DLD1 (cell line): ENCODE data around the gene SMYD3.

ENCODE experiments used
- in situ Hi-C: cut with HindIII; loops from 2 replicates; pipeline ENCODE4 v1.10.0; 2017; ENCODE audit warnings: low sequenced_read_pairs

SMYD3 gene

GRCh38 chr1:245937316-245938045 is 569.6 kb downstream of the SMYD3 start:
- in situ Hi-C loops, result no loop called here

GRCh38 chr1:245934409-245934808 is 572.7 kb downstream of the SMYD3 start:
- in situ Hi-C loops, result no loop called here

DNA sequence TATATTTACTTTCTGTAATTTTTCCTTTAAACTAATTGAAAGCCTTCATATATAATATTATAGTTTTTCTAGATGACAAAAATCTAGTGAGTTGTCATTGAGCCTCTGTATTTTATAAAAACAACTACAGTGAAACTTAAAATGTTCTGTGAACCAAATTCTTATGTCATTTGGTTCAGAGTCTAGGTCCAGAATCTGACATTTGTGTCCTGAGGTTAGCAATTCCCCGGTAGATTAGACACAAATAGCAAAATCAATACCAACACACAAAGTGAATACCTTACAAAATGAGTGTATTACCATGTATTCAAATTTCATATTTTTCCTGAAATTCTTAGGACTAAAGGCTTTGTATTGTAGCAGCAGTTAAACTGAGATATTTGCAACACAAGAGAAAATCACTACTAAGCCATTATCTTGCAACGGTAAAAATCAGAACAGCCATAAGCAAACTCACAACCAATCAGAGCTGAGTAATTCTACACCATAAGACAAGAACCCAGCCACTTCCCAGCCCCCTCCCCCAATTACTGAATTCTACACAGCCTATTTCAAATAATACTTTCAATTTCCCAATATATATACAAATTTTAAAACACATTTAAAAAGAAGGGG is 573.5 kb downstream of the SMYD3 start:
- in situ Hi-C loops, result no loop called here

- in situ Hi-C loops, result no loop called here
Observed at GRCh38 chr1:245932302-245932972, 574.6 kb downstream of the SMYD3 start.

- in situ Hi-C loops, result no loop called here
Observed at GRCh38 chr1:245931450-245931849, 575.6 kb downstream of the SMYD3 start.

- in situ Hi-C loops, result no loop called here
Observed at GRCh38 chr1:245929224-245929623, 577.9 kb downstream of the SMYD3 start.

- in situ Hi-C loops, result no loop called here
Observed at GRCh38 chr1:245926888-245927287, 580.2 kb downstream of the SMYD3 start.

GRCh38 chr1:245923215-245923614 is 583.9 kb downstream of the SMYD3 start:
- in situ Hi-C loops, result no loop called here

- in situ Hi-C loops, result no loop called here
Observed at GRCh38 chr1:245921417-245921816, 585.7 kb downstream of the SMYD3 start.

GRCh38 chr1:245917403-245917802 is 589.7 kb downstream of the SMYD3 start:
- in situ Hi-C loops, result no loop called here

DNA sequence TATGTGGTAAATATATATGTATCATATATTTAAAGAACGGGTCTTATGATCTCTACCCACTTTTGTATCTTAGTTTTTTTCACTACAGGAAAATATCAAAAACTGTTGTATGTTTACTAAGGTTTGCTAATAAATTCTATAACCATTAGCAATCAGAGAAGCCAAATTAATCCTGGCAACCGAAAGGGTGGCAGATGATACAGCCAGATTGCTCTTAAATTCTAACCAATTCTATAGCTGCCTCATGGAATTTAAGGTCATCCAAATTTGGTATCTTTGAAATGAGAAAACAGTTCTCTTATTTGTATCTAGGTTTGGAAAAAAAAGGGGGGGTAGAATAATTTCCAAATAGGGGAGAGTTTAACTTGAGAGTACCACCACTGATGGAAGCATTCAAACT is 591.2 kb downstream of the SMYD3 start:
- in situ Hi-C loops, result no loop called here

DNA sequence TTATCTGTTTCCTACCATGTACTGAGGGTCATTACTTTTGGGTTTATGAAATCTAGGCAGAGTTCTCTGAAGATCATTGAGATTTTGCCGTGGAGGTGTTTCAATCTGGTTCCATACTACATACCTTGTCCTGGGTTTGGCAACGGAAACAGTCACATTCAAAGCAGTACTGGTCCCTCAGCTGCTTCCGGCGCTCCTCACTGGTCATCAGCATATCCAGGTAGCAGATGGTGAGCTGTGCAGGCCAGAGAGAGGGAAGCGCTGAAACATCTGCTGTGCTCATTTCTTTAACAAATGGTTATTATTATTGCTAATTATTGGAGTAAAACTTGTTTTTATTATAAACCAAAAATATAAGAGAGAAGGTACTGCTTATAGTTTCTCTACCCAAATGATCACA is 591.7 kb downstream of the SMYD3 start:
- in situ Hi-C loops, result no loop called here

DNA sequence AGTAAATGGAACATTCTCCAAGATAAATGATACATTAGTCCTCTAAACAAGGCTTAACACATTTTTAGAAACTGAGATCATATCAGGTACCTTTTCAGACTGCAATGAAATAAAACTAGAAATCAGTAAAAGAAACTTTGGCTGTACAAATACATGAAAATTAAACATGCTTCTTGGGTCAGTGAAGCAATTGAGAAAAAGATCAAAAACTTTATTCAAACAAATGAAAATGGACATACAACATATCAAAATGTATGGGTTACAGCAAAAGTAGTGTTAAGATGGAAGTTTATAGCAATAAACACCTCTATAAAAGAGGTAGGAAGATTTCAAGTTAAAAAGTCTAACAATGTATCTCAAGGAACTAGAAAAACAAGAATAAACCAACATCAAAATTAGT is 598.5 kb downstream of the SMYD3 start:
- in situ Hi-C loops, result no loop called here

- in situ Hi-C loops, result no loop called here
Observed at GRCh38 chr1:245906207-245906606, 600.9 kb downstream of the SMYD3 start.

DNA sequence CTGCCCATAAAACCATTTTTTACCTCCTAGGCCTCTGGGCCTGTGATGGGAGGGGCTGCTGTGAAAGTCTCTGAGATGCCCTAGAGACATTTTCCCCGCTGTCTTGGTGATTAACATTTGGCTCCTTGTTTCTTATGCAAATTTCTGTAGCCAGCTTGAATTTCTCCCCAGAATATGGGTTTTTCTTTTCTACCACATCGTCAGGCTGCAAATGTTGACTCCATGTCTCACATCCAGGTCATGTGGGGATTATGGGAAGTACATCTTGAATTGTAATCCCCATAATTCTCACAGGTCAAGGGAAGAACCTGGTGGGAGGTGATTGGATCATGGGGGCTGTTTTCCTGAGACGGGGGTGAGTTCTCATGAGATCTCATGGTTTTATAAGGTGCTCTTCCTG is 603.2 kb downstream of the SMYD3 start:
- in situ Hi-C loops, result no loop called here

DNA sequence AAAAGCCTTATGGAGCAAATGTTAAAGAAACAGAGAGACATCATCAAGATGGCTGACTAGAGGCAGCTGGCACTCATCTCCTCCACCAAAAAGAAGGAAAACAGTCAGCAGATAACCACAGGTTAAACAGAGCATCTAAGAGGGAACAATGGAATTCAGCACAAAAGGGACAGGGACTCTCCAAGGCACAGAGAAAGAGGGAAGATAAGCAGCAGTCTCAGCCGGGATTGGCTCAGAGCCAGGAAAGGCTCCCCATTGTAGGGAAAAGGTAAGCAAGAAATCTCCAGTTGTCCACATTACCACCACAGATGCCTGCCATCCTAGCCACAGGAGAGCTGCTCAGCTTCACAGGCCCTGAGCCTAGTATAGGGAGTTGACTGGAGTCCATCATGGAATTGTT is 605.5 kb downstream of the SMYD3 start:
- in situ Hi-C loops, result no loop called here

GRCh38 chr1:245901037-245901436 is 606.0 kb downstream of the SMYD3 start:
- in situ Hi-C loops, result no loop called here

GRCh38 chr1:245898581-245898980 is 608.5 kb downstream of the SMYD3 start:
- in situ Hi-C loops, result no loop called here

- in situ Hi-C loops, result no loop called here
Observed at GRCh38 chr1:245896258-245896657, 610.8 kb downstream of the SMYD3 start.

DNA sequence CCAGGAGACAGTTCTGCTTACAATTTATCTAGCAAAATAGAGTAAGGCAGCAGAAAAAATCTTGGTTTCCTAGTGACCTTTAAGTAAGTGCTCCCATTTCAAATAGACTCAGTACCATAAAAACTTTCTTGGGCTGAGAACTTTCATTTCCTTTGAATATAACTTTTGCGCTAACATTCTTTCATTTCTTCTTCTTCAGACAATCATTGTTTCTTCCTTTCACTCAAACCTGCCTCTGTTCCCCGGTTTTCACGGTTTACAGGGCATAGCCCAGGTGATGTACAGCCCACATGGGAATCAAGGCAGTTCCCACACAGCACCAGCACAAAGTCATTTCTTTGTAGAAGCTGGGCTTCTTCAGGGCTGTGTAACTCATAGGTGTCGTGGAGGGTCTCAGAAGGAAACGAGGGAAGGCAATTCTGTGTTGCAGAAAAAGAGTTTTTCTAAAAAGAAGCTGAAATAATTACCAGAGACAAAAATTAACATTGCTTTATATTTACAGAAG is 611.6 kb downstream of the SMYD3 start:
- in situ Hi-C loops, result no loop called here

DNA sequence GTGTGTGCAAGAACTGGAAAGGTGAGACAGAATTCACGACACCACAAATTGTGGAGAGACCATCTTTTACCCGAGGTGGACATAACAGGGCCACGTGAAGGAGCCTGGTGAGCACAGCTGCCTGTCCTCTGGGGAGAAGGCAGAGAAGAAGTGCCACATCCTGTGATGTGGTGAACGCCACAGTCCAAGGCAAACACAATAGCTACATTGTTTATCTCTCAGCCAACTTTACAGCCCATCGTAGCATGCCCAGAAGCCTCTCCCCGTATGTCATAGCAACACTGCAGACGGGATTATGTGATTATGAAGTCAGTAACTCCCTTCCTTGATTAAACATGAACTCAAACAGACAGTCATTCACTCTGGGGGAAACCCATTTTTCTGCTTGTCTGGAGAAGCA is 612.2 kb downstream of the SMYD3 start:
- in situ Hi-C loops, result no loop called here

DNA sequence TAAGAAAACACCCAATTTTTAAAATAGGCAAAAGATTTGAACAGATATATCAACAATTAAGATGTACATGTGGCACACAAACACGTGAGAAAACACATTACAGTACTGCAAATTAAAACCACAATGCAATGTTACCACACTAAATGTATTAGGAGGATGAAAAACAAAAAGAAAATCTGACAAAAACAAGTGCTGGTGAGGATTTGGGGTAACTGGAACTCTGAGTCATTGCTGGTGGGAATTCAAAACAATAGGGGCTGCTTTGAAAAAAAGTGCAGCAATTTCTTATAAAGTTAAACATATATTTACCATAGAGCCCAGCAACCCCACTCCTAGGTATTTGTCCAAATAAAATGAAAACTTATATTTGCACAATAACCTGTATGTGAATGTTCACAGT is 614.1 kb downstream of the SMYD3 start:
- in situ Hi-C loops, result no loop called here
